Fibroblast of peridontal ligament (primary cell): ENCODE data around the gene ST14.

ENCODE experiments used
- DNase-seq: peaks from one replicate; pipeline ENCODE4 v3.0.0-alpha.2; 2010; ENCODE audit errors: extremely low read depth

ST14 gene

GRCh38 chr11:130208241-130209127 is 48.9 kb downstream of the ST14 start:
- no peak for DNase-seq

DNA sequence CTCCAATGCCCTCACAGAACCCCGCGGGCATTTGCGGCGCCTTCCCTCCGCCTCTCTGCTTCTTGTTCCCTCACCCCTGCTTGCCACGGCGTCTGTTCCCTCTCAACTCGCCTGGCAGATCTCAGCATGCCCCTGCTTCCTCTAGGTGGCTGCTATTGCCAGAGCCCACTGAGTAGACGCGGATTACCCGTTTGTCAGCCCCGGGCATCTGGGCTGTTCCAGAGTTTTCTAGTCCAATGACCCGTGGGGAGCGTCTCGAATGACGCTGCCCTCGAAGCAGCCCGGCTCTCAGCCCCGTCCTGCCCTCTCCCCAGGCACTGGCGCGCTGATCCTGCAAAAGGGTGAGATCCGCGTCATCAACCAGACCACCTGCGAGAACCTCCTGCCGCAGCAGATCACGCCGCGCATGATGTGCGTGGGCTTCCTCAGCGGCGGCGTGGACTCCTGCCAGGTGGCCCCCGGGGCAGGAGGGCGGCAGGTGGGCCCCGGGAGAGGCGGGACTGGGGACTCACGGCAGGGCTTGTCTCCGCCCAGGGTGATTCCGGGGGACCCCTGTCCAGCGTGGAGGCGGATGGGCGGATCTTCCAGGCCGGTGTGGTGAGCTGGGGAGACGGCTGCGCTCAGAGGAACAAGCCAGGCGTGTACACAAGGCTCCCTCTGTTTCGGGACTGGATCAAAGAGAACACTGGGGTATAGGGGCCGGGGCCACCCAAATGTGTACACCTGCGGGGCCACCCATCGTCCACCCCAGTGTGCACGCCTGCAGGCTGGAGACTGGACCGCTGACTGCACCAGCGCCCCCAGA is 49.7 kb downstream of the ST14 start:
- DNase-seq, result no peak

DNA sequence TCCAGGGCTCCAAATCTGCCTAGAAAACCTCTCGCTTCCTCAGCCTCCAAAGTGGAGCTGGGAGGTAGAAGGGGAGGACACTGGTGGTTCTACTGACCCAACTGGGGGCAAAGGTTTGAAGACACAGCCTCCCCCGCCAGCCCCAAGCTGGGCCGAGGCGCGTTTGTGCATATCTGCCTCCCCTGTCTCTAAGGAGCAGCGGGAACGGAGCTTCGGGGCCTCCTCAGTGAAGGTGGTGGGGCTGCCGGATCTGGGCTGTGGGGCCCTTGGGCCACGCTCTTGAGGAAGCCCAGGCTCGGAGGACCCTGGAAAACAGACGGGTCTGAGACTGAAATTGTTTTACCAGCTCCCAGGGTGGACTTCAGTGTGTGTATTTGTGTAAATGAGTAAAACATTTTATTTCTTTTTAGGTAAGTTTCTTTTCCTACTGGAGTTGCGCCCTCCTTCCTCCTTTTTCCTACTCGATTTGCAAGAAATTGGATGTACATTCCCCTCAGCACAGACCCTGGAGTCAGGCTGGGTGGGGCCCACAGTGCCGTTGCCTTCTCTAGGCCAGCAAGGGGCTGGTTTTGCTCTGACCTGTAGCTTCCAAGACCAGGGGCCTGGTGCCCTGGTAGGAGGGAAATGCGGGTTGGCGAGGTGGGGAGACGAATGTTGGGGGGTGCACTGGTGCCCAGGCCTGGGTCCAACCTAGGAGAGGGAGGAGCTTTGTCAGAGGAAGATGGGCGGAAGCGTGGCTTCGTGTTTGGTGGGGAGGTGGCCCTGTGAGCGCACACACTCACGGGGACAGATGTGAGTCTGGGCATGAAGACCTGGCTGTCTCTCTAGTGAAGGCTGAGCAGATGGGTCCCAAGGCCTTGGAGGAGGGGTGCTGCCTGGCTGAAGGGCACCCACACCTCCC is 50.6 kb downstream of the ST14 start:
- no peak for DNase-seq

- DNase-seq, result no peak
These were observed 51.6 kb downstream of the ST14 start for GRCh38 chr11:130211144-130211543.

- no peak for DNase-seq
These were observed 52.3 kb downstream of the ST14 start for GRCh38 chr11:130211781-130212401.

GRCh38 chr11:130212431-130212961 is 52.9 kb downstream of the ST14 start:
- no peak for DNase-seq

- DNase-seq, result peak; percentile 16
These were observed 53.8 kb downstream of the ST14 start for GRCh38 chr11:130213143-130213978.

DNA sequence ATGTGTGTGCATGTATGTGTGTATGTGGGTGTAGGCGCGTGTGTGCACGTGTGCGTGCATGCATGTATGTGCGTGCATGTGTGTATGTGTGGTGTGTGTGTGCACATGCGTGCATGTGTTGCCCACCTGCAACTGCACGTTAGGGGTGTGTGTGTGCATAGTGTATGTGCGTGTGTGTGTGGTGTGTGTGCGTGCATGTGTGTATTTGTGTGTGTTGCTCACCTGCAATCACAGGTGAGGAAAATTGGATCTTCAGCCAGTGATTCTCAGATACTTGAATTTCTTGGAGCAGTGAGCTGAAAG is 54.3 kb downstream of the ST14 start:
- no peak for DNase-seq

GRCh38 chr11:130214861-130215530 is 55.4 kb downstream of the ST14 start:
- DNase-seq, result no peak

DNA sequence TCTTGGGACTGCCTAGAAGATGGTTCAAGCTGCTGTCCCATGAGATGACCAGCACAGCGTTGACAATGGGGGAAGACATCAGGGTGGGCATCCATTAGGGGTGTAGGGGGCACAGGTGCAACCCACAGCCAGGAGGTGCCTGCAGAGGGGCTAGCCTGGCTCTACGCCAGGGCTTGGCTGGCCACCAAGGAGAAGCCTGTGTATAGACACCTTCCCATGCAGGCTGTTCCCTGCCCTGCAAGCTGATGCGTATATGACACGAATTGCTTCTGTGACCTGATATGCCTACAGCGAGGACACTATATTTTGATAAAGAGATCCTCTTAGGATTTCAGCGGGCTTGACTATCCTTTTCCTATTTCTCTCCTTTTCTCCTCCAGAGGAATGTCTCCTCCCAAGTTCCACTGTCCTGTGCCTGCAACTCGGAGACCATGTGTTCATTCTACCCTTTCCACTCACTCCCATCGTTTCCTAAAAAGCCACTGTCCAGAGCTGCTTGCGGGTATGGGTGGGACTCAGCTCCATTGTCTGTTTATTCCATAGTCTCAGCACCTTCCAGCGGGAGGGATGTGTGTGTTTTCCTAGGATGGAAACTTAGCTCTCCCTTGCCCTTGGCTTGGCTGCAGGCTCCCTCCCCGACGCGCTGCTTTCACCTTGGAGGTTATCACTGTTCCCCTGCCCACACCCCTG is 56.1 kb downstream of the ST14 start:
- no peak for DNase-seq

- no peak for DNase-seq
These were observed 56.6 kb downstream of the ST14 start for GRCh38 chr11:130216221-130216550.

DNA sequence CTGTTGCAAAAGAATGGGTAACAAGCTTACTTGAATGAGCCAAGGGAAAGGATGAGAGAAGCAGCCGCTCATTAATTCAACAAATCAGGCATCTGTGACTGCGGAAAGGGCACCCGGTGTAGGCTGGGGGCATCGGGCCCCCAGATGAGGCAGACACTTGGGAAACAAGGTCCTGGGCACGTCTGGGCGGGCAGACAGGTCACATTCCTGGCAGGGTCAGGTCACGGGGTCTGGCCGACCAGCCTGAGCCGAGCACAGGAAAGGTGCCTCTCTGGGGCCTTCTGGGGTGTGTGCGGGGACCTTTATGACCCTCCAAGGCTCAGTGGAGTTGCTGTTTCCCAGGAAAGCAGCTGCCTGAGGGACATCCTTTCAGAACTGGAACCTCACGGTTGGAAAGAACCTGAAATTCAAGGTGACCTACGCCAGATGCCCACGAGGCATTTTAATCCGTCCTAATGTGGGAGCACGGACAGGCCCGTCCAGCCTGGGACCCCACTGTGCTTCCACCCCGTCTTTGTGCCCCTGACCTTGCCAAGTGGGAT is 57.1 kb downstream of the ST14 start:
- no peak for DNase-seq

- DNase-seq, result no peak
These were observed 57.8 kb downstream of the ST14 start for GRCh38 chr11:130217133-130218031.

DNA sequence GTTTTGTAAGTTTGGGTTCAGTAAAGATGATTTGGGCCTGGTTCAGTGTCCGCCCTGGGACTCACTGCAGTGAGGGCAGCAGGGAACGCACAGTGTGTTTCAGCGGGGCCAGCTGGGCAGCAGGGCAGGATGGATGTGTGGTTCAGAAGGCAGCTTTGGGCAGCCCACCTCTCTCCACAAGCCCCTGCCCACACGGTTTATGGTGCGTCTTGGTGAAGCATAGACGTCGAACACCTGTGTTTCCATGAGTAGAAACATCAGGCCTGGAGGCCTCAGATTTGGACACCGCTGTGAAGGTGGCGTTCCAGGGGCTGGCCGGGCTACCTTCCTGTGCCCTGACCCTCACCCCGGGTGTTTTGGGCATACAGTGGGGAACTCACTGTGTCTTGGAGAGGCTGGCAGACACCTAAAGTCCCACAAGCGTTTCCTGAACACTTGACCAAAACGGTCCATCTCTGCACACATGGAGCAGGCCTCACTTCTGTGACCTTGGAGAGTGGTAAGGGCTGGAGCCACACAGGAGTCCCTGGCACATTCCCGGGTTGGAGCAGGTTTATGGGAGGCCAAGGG is 59.0 kb downstream of the ST14 start:
- no peak for DNase-seq

DNA sequence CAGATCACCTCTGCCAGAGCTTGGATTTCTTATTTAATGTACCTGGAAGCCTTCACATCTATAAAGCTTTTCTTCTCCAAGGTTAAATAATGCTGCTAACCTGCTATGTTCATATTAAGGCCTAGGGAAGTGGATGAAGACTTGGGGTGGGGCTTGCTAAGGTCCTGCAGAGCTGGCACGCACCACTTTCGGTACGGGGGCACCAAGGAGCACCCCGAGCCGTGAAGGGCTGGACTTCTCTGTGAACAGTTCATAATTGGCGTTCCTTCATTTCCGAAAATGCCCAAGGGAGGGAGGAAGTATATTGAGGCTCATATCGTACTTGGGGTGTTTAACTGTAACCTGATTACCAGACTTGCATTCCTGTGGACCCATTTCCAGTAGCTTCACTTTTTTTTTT is 59.6 kb downstream of the ST14 start:
- no peak for DNase-seq

GRCh38 chr11:130220311-130221035 is 60.9 kb downstream of the ST14 start:
- no peak for DNase-seq
